H7 (cell line): Measurements from ENCODE around the gene ZSCAN9. TPM values are rescaled to one million over a fixed set of nuclear protein-coding genes. Genes with fewer than 3 reads are reported as not detected.

Source experiments
- DNase-seq: peaks from one replicate; pipeline ENCODE4 v3.0.0; 2012
- H3K27me3 ChIP-seq: 2 replicates; pipeline ENCODE4 v1.6.0; 2011; ENCODE audit warnings: mild to moderate bottlenecking, low read length; ENCODE audit not compliant: control insufficient read depth, insufficient read depth
- H3K36me3 ChIP-seq: replicated peaks from 2 replicates; pipeline ENCODE4 v1.5.1; 2011; ENCODE audit warnings: low read length; ENCODE audit not compliant: control insufficient read depth, insufficient read depth
- H3K4me3 ChIP-seq: 2 replicates; pipeline ENCODE4 v1.5.1; 2011; ENCODE audit warnings: low read depth, mild to moderate bottlenecking, control low read depth, low read length, moderate library complexity; ENCODE audit not compliant: insufficient read depth
- total RNA-seq: library from RNA; depleted of rRNA; stranded (reverse); fragments of >200 nt; shearing (Covaris generic); gene quantifications from 2 replicates; pipeline ENCODE4 v1.2.3, GENCODE V29; 2014; rRNA removed

Gene ZSCAN9
- 15.6 and 20.4 TPM in 2 replicates for total RNA-seq

DNA sequence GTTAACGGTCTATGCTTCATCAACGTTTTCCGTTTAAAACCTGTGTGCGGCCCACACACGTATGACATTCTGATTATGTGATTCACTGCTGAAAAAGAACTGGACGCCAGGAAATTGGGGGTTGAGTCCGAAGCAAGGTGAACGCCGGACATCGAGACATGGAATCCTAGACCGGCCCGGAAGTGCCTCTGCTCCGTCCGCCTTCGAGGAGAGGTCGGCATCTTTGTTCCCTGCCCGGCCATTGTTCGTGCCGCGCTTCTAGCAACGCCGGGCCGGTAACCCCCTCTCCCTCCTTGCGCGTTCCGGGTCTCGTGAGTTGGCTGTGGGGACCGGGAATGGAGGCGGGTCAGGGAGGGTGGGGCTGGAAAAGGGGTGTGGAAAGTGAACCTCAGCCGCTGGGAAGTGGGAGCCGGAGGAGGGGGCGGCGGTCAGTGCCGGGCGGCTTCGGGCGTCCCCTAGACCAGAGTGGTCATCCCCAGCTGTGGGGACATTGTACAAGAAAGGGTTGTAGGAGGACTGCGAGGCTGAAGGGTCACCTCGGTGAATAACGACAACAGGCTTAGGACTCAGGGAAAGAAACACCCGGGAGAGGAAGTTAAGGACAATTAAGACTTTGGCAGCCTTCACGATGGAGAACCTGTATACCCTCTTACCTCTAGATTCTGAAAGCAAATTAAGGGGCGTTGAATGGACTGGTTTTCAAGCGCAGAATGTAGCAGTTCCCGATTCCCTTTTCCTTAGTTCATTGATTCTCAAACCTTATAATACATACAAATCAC is at the start of gene ZSCAN9:
TSS of gene ZSCAN9 (plus strand) at position 220 of the 779 bp plus-strand sequence. CDS start 1,810 bp downstream, outside the sequence.
- DNase-seq: peak; percentile 90
- H3K36me3 ChIP-seq: peaks cover 15% of the 10 kb centered on the region
- H3K4me3 ChIP-seq: peak within 1 kb of the TSS; percentile 51
- H3K27me3 ChIP-seq: peaks cover 13% of the 10 kb centered on the region

DNA sequence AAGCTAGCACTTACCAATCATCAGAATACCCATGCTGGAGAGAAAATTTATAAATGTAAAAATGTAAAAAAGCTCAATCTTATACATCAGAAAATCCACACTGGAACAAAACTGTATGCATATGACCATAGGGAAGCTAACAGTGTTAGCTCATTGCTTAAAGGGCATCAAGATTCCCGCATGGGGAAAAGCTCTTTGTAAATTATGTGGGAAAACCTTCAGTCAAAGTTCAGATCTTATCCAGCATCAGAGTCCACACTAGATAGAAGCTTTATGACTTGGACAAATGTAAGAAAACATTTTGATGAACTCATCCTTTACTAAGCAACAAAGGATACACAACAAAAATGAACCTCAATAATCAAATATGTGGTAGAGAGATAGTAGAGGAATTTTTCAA is 48.7 kb upstream of the ZSCAN9 start:
- Histone ChIP-seq H3K36me3 (no peaks in the 10 kb centered on the region), H3K4me3 (no peak overlapping the region), H3K27me3 (no peaks in the 10 kb centered on the region)
- no peak for DNase-seq

DNA sequence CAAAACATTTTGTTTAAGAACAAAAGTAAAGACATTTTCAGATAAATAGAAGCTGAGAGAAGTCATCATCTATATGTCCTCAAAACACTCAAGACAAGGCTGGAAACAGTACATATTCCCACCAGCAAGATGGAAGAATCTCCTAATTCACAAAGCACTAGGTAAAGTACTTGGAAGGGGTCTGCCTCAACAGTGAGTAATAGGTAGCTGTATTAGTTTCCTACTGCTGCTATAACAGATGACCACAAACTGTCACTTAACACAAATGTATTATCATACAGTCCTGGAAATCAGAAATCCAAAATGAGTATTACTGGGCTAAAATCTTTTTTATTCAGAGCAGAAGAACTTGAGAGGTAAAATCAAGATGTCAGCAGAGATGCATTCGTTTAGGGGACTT is 42.8 kb upstream of the ZSCAN9 start:
- H3K27me3 ChIP-seq: no peaks in the 10 kb centered on the region
- H3K4me3 ChIP-seq: no peak overlapping the region
- no peak for DNase-seq
- no peaks in the 10 kb centered on the region for H3K36me3 ChIP-seq

DNA sequence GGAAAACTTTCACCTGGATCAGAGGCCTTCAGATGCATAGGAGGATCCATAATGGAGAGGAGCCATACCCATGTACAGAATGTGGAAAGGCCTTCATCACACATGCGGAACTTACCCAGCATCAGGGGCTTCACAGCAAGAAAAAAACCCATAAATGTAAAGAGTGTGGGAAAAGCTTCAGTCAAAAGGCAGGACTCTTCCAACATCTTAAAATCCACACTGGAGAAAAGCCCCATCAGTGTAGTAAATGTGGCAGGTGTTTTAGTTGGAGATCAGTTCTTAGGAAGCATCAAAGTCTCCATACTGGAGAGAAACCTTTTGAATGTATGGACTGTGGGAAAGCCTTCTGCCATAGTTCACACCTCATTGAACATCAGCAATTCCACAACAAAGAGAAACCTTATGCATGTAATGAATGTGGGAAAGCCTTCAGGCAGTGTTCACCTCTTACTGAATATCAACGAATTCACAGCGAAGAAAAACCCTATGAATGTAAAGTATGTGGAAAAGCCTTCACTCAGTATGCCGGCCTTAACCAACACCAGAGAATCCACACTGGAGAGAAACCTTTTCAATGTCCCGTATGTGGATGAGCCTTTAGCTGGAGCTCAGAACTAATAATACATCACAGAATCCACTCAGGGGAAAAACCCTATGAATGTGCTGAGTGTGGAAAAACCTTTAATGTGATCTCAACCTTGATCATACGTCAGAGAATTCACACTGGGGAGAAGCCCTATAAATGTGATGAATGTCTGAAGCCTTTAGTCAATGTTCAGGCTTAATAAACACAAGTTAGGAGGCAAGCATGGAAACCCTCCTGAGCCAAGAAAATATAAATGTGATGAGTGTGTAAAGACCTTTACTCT is 36.7 kb upstream of the ZSCAN9 start:
- no peak for DNase-seq

GRCh38 chr6:28200020-28200419 is 25.1 kb upstream of the ZSCAN9 start:
- Histone ChIP-seq H3K4me3 (no peak overlapping the region), H3K36me3 (no peaks in the 10 kb centered on the region), H3K27me3 (peaks cover 9% of the 10 kb centered on the region)
- no peak for DNase-seq

More for the DNA sequence above, 36.7 kb upstream of the ZSCAN9 start:
- H3K27me3 ChIP-seq: no peaks in the 10 kb centered on the region
- H3K4me3 ChIP-seq: no peak overlapping the region
- H3K36me3 ChIP-seq: no peaks in the 10 kb centered on the region

DNA sequence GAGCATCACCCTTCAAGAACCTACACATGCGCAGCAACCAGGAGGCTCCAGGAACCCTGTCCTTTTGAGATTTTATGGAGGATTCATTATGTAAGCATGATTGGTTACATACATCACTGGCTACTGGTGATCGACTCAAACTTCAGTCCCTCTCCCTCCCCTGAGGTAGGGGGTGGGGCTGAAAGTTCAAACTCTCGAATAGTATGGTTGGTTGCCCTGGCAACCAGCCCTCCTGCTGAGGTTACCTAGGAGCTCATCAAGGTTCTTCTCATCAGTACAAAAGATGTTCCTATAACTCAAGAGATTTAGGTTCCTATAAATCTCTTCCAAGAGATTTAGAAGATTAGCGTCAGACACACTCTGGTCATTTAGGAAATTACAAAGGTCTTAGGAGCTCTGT is 21.9 kb upstream of the ZSCAN9 start:
- Histone ChIP-seq H3K36me3 (no peaks in the 10 kb centered on the region), H3K27me3 (peaks cover 41% of the 10 kb centered on the region), H3K4me3 (no peak overlapping the region)
- DNase-seq: peak; percentile 76

DNA sequence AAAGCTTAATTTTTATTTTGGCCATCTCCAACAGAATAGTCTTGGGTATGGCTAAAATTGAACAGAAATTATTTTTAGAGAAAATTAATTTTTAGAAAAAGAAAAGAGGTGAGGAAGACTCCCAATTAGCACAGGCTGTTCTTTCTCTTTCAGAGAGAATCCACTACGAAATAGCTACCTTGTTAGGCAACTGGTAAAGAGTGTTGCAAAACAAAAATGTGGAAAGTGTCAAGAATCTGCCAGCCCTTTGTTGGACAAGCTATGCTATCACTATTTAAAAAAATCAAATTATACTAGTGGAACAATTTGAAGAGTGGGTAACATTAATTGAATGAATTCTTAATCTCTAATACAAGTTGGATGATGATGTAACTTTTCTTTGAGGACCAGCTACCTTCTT is 19.2 kb upstream of the ZSCAN9 start:
- no peak overlapping the region for H3K4me3 ChIP-seq
- DNase-seq: no peak
- H3K36me3 ChIP-seq: no peaks in the 10 kb centered on the region
- peaks cover 67% of the 10 kb centered on the region for H3K27me3 ChIP-seq

GRCh38 chr6:28206527-28206926 is 18.5 kb upstream of the ZSCAN9 start:
- H3K36me3 ChIP-seq: no peaks in the 10 kb centered on the region
- H3K4me3 ChIP-seq: no peak overlapping the region
- no peak for DNase-seq
- H3K27me3 ChIP-seq: peaks cover 73% of the 10 kb centered on the region

GRCh38 chr6:28206928-28207509 is 18.1 kb upstream of the ZSCAN9 start:
- H3K36me3 ChIP-seq: no peaks in the 10 kb centered on the region
- peak; percentile 46 for DNase-seq
- H3K4me3 ChIP-seq: peak overlapping the region; percentile 45
- peaks cover 77% of the 10 kb centered on the region for H3K27me3 ChIP-seq

DNA sequence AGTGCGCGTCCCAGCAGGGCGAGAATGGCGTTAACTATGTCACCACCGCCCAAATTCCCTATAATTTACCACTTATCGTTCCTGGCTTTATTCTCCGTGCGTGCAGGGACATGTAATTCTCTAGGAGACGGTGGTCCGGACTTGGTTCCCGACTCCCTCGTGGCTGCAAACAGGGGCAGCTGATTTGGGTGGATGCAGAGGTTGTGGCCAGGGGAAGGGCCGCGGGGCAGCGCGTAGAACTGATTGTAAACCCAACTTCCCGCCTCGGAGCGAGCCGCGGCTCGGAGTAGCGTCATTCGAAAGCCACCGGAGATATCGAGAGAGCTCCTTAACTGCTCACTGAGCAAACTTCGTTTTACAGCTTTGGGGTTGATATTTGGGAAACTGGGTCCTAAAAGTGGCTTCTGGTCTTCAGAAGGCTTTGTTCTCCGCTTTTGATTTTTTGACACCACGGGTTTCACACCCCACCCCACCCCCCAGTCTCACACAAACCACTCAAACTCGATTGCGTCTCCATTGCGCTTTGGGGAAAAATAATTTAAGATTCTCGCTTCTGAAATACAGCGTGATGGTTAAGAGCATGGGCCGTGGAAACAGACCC is 17.5 kb upstream of the ZSCAN9 start:
- peak; percentile 65 for DNase-seq
- no peaks in the 10 kb centered on the region for H3K36me3 ChIP-seq
- H3K27me3 ChIP-seq: peaks cover 78% of the 10 kb centered on the region
- H3K4me3 ChIP-seq: peak overlapping the region; percentile 45

DNA sequence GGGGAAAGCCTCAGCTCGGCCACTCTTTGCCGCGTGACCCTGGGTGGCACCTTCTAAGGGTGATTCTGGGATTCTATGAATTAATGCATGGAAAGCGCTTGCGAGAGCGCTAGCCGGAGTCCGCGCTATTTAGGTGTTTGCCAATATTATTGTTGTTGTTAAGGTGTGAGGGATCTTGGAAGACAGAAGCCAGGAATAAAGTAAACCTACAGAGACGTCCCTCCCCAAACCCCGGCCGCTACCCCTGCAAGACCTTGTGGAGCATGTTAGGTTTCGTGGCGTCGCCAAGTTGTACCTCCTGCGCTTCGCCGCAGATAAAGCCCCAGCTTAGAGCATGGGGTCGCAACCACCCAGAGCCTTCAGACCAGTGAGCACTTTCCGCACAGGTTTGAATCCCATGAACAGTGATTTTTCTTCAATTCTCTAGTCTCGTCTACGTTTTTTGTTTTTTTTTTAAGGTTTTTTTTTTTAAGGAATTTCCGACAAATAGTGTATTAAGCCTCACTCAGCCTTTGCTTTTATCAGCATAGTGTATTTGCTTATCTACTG is 16.9 kb upstream of the ZSCAN9 start:
- Histone ChIP-seq H3K36me3 (no peaks in the 10 kb centered on the region), H3K4me3 (peak overlapping the region; percentile 45), H3K27me3 (peaks cover 78% of the 10 kb centered on the region)
- DNase-seq: peak; percentile 59

- no peak overlapping the region for H3K4me3 ChIP-seq
- DNase-seq: no peak
- peaks cover 70% of the 10 kb centered on the region for H3K27me3 ChIP-seq
- no peaks in the 10 kb centered on the region for H3K36me3 ChIP-seq
Observed at GRCh38 chr6:28209753-28210535, 15.1 kb upstream of the ZSCAN9 start.

DNA sequence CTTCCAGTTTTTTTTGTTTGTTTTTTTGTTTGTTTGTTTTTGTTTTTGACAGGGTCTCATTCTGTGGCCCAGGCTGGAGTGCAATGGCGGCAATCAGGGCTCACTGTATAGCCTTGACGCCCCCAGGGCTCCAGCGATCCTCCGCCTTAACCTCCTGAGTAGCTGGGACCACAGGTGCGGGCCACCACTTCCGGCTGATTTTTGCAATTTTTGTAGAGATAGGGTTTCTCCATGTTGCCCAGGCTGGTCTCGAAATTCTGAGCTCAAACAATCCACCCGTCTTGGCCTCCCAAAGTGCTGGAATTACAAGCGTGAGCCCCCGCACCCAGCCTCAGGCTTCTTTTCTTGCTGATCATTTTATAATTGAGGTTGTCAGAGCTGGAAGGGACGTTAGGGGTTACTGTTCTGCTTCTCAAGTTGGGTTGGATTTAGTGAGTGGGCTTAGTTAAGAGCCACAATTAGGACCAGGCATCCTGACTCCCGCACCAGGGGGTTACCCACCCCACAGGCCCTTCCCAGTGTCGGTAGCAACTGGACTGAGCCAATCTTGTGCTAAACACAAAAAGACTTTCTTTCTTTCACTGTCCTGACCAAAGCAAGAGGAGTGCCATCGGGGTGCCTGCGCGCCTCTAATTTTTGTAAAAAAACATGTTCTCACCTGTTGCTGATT is 13.1 kb upstream of the ZSCAN9 start:
- peak; percentile 44 for DNase-seq
- no peaks in the 10 kb centered on the region for H3K36me3 ChIP-seq
- H3K27me3 ChIP-seq: peaks cover 50% of the 10 kb centered on the region
- H3K4me3 ChIP-seq: peak overlapping the region; percentile 51
